Right kidney (tissue), 1 donor: Measurements from ENCODE around the gene PAFAH1B2.
A peak's percentile ranks its signal among the peaks of the same experiment; 100 is the strongest.

Experiments used
- DNase-seq: peaks from one replicate; pipeline ENCODE4 v3.0.0-alpha.2; 2016

The PAFAH1B2 gene

GRCh38 chr11:117187799-117188481, 43.9 kb downstream of the PAFAH1B2 start:
- DNase-seq: no peak

- no peak for DNase-seq
Measured at GRCh38 chr11:117188620-117189081, 44.6 kb downstream of the PAFAH1B2 start.

- DNase-seq: no peak
Measured at GRCh38 chr11:117189191-117189940, 45.3 kb downstream of the PAFAH1B2 start.

GRCh38 chr11:117189941-117190544, 46.0 kb downstream of the PAFAH1B2 start:
- no peak for DNase-seq

GRCh38 chr11:117191680-117192400, 47.8 kb downstream of the PAFAH1B2 start:
- DNase-seq: no peak

- DNase-seq: no peak
Measured at GRCh38 chr11:117192401-117192875, 48.4 kb downstream of the PAFAH1B2 start.

GRCh38 chr11:117193130-117194020, 49.3 kb downstream of the PAFAH1B2 start:
- no peak for DNase-seq

- no peak for DNase-seq
Measured at GRCh38 chr11:117194267-117194666, 50.2 kb downstream of the PAFAH1B2 start.

GRCh38 chr11:117195258-117195657, 51.2 kb downstream of the PAFAH1B2 start:
- no peak for DNase-seq

- DNase-seq: no peak
Measured at GRCh38 chr11:117195761-117196160, 51.7 kb downstream of the PAFAH1B2 start.

GRCh38 chr11:117197006-117197405, 52.9 kb downstream of the PAFAH1B2 start:
- DNase-seq: no peak

GRCh38 chr11:117197516-117198456, 53.7 kb downstream of the PAFAH1B2 start:
- DNase-seq: peak; percentile 47

GRCh38 chr11:117198613-117199012, 54.5 kb downstream of the PAFAH1B2 start:
- no peak for DNase-seq

GRCh38 chr11:117199053-117199915, 55.2 kb downstream of the PAFAH1B2 start, which contains the start of gene TAGLN:
Gene TAGLN (plus strand): TSS chr11:117199370. CDS start chr11:117203014, 3,644 bp downstream.
- DNase-seq: peak; percentile 56

- DNase-seq: no peak
Measured at GRCh38 chr11:117199916-117200812, 56.1 kb downstream of the PAFAH1B2 start.

- DNase-seq: peak; percentile 24
Measured at GRCh38 chr11:117200813-117201657, 56.9 kb downstream of the PAFAH1B2 start.
